Endothelial cell of umbilical vein (primary cell): ENCODE measurements around the gene SEMA5A. TPM values are rescaled to one million over a fixed set of nuclear protein-coding genes. Genes with fewer than 3 reads are reported as not detected.

Experiments used
- BruUV-seq: library from RNA; stranded (reverse); fragments of 400-500 nt; replicated peaks from 2 replicates; lab custom pipeline; 2021; lab: Mats Ljungman, UMichigan
- CTCF ChIA-PET: fragments of 300-600, 350-600 bp; sonication (Branson Sonifier 250); formaldehyde crosslinking; loops from one replicate; lab custom pipeline; 2021; ENCODE audit warnings: antibody characterized with exemption, inconsistent platforms; lab: Charles Lee
- POLR2A ChIA-PET: fragments of 300-600, 350-600 bp; sonication (Branson Sonifier 250); formaldehyde crosslinking; loops from one replicate; lab custom pipeline; 2021; ENCODE audit warnings: antibody characterized with exemption, inconsistent platforms; lab: Charles Lee
- DNase-seq: peaks from one replicate; pipeline ENCODE4 v3.0.0-alpha.2; 2011; ENCODE audit warnings: low read depth, low spot score
- FAIRE-seq: peaks from 2 replicates; lab custom pipeline; 2011; peaks lifted over from hg19 to GRCh38; lab: Jason Lieb, UNC
- H2AFZ ChIP-seq: 2 replicates; pipeline ENCODE4 v1.6.0; 2012; ENCODE audit warnings: low read depth, low read length, control low read depth, inconsistent platforms
- H3K27ac ChIP-seq: 2 replicates; pipeline ENCODE4 v1.5.1; 2011; ENCODE audit warnings: low read depth, mild to moderate bottlenecking, control low read depth, low read length, moderate library complexity; ENCODE audit not compliant: insufficient read depth
- H3K27me3 ChIP-seq, 2 experiments: 2 replicates each; pipeline versions ENCODE4 v1.6.0 to v1.6.1; 2011; ENCODE audit warnings: low read length in 2 of 2, mixed read lengths in 1 of 2; ENCODE audit not compliant: control insufficient read depth in 2 of 2, insufficient read depth in 2 of 2
- H3K36me3 ChIP-seq, 2 experiments: 2 replicates in 1 of 2; 3 replicates in 1 of 2; pipeline ENCODE4 v1.5.1; 2011; ENCODE audit warnings: low read length in 2 of 2, mild to moderate bottlenecking in 1 of 2, moderate library complexity in 1 of 2; ENCODE audit not compliant: control insufficient read depth in 2 of 2, insufficient read depth in 2 of 2; ENCODE audit errors: extremely low read depth in 1 of 2
- H3K4me1 ChIP-seq: 3 replicates; pipeline ENCODE4 v1.5.1; 2011; ENCODE audit warnings: mild to moderate bottlenecking, low read length; ENCODE audit not compliant: control insufficient read depth, insufficient read depth; ENCODE audit errors: extremely low read depth
- H3K4me2 ChIP-seq: 2 replicates; pipeline ENCODE4 v1.6.1; 2011; ENCODE audit warnings: low read length, control low read depth, mixed read lengths; ENCODE audit not compliant: insufficient read depth
- H3K4me3 ChIP-seq, 3 experiments: fragments of 200-600 bp in 1 of 3; sonication (generic), shearing (Covaris generic) in 1 of 3; replicated peaks in 1 of 3; 2 replicates each; pipeline ENCODE4 v1.5.1; 2011 to 2016; ENCODE audit warnings: control low read depth in 3 of 3, low read length in 3 of 3, mild to moderate bottlenecking in 2 of 3, inconsistent platforms in 1 of 3, low read depth in 1 of 3, moderate library complexity in 1 of 3; ENCODE audit not compliant: insufficient read depth in 1 of 3
- H3K79me2 ChIP-seq: 2 replicates; pipeline ENCODE4 v1.6.0; 2012; ENCODE audit warnings: low read length, inconsistent platforms; ENCODE audit not compliant: control insufficient read depth, insufficient read depth
- H3K9ac ChIP-seq: replicated peaks from 2 replicates; pipeline ENCODE3; 2011; ENCODE audit warnings: low read length, control low read depth; ENCODE audit not compliant: insufficient read depth; ENCODE audit errors: extremely low read depth
- H3K9me1 ChIP-seq: replicated peaks from 3 replicates; pipeline ENCODE4 v1.6.0; 2011; ENCODE audit warnings: mild to moderate bottlenecking, low read length; ENCODE audit not compliant: control insufficient read depth, insufficient read depth; ENCODE audit errors: extremely low read depth
- H3K9me3 ChIP-seq: replicated peaks from 2 replicates; pipeline ENCODE4 v1.5.1; 2012; ENCODE audit warnings: low read length, inconsistent platforms; ENCODE audit not compliant: control insufficient read depth, insufficient read depth
- H4K20me1 ChIP-seq: replicated peaks from 2 replicates; pipeline ENCODE3; 2011; ENCODE audit warnings: mild to moderate bottlenecking, low read length; ENCODE audit not compliant: control insufficient read depth, insufficient read depth; ENCODE audit errors: extremely low read depth
- EZH2 ChIP-seq: IDR thresholded peaks from 2 replicates; pipeline ENCODE4 v1.6.1; 2012; ENCODE audit warnings: borderline replicate concordance, low read depth, mild to moderate bottlenecking, moderate library complexity, low read length, inconsistent platforms; ENCODE audit not compliant: severe bottlenecking
- FOS ChIP-seq: IDR thresholded peaks from 2 replicates; pipeline ENCODE4 v1.6.1; 2011; ENCODE audit warnings: mild to moderate bottlenecking, low read length, moderate library complexity, borderline replicate concordance; ENCODE audit not compliant: insufficient read depth
- GATA2 ChIP-seq: IDR thresholded peaks from 2 replicates; pipeline ENCODE4 v1.7.0; 2011; ENCODE audit warnings: low read depth, mild to moderate bottlenecking, moderate library complexity, mixed read lengths, low read length; ENCODE audit not compliant: insufficient read length, insufficient read depth
- JUN ChIP-seq: IDR thresholded peaks from 2 replicates; pipeline ENCODE4 v1.6.1; 2011; ENCODE audit warnings: borderline replicate concordance, low read depth; ENCODE audit not compliant: insufficient read length, insufficient read depth
- MYC ChIP-seq: IDR thresholded peaks from one replicate; pipeline ENCODE4 v1.6.1; 2011; ENCODE audit warnings: mild to moderate bottlenecking, low read depth, low read length
- POLR2A ChIP-seq: IDR thresholded peaks from 2 replicates; pipeline ENCODE4 v1.6.1; 2012; ENCODE audit warnings: low read depth, mild to moderate bottlenecking, control low read depth, low read length
- POLR2AphosphoS5 ChIP-seq: IDR thresholded peaks from 2 replicates; pipeline ENCODE4 v1.6.1; 2012; ENCODE audit warnings: low read depth, mild to moderate bottlenecking, control low read depth, low read length, moderate library complexity; ENCODE audit not compliant: insufficient read depth
- dilution Hi-C: fragments of 300-500 bp; cut with MboI; formaldehyde crosslinking; loops from one replicate; pipeline ENCODE4 v1.15.0; 2019; ENCODE audit warnings: low sequenced_read_pairs; ENCODE audit not compliant: extremely low pct_ligation_motif_present
- intact Hi-C: fragments of 100-400 bp; cut with micrococcal nuclease; formaldehyde crosslinking; loops from one replicate; pipeline ENCODE4 v1.10.0; 2022
- polyA plus RNA-seq, 4 experiments: library from polyadenylated mRNA; depleted of rRNA in 3 of 4; stranded (reverse) in 3 of 4; unstranded in 1 of 4; fragments of >200 nt; gene quantifications; 2 replicates each; pipeline versions ENCODE4 v1.2.1 to v1.2.3, GENCODE V29; 2011 to 2012; ENCODE audit warnings: missing spikeins in 1 of 4
- total RNA-seq: library from RNA; stranded (reverse); gene quantifications from 2 replicates; pipeline ENCODE4 v1.2.3, GENCODE V29; 2021
- TF ChIP-seq, protein P1 (sequence below), 2 donors: IDR thresholded peaks; 1 replicate in 1 of 2; 2 replicates in 1 of 2; pipeline ENCODE4 v1.5.1; 2011; ENCODE audit warnings: low read length in 2 of 2, mild to moderate bottlenecking in 2 of 2, moderate library complexity in 2 of 2, control low read depth in 1 of 2, inconsistent platforms in 1 of 2, low read depth in 1 of 2; ENCODE audit not compliant: insufficient read depth in 1 of 2; ENCODE audit errors: extremely low read depth in 1 of 2
- TF ChIP-seq, protein P2 (sequence below): IDR thresholded peaks from 2 replicates; pipeline ENCODE4 v1.6.1; 2011; ENCODE audit not compliant: insufficient read depth, insufficient read length

The SEMA5A gene
- total and polyA plus RNA-seq, 2 donors (not counting 3 experiments of a cell fraction or from before 2014, with no cell fraction given) = 0.04 to 0.06 TPM

DNA sequence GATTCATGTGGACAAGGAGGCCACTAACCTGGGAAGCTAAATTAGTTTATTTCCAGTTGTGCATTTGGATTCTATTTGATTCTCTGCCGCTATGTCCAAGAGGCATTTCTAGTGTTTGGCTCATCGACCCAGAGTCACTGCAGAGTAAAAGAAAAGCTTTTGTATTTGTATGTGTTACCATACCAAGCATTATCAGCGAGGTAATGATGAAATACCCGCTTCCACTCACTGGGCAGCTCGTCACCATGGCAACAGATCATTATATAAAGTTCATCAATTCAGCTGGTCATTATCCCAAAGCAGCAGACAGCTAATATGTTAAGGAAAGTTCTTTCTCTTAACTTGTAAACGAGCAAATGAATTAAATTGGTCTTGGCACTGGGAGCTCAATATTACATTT, 380.3 kb downstream of the SEMA5A start:
- intact Hi-C loops = no loop called here
- Histone ChIP-seq H2AFZ (no peak overlapping the region), H3K79me2 (no peaks in the 10 kb centered on the region), H3K9ac (no peak overlapping the region), H3K27me3 (no peaks in the 10 kb centered on the region), H3K4me3 (no peak overlapping the region), H3K4me1 (no peaks in the 10 kb centered on the region), H3K9me3 (no peaks in the 10 kb centered on the region), H3K27ac (no peak overlapping the region), H4K20me1 (no peaks in the 10 kb centered on the region), H3K9me1 (no peaks in the 10 kb centered on the region), H3K36me3 (no peaks in the 10 kb centered on the region), H3K4me2 (no peak overlapping the region)
- TF ChIP-seq, protein P1, sequence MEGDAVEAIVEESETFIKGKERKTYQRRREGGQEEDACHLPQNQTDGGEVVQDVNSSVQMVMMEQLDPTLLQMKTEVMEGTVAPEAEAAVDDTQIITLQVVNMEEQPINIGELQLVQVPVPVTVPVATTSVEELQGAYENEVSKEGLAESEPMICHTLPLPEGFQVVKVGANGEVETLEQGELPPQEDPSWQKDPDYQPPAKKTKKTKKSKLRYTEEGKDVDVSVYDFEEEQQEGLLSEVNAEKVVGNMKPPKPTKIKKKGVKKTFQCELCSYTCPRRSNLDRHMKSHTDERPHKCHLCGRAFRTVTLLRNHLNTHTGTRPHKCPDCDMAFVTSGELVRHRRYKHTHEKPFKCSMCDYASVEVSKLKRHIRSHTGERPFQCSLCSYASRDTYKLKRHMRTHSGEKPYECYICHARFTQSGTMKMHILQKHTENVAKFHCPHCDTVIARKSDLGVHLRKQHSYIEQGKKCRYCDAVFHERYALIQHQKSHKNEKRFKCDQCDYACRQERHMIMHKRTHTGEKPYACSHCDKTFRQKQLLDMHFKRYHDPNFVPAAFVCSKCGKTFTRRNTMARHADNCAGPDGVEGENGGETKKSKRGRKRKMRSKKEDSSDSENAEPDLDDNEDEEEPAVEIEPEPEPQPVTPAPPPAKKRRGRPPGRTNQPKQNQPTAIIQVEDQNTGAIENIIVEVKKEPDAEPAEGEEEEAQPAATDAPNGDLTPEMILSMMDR (IDR thresholded peaks at IDR 0.05; ENCODE audit: extremely low read depth in 1 of 2, insufficient read depth in 1 of 2, low read depth in 1 of 2, low read length in 2 of 2) = no peak
- TF ChIP-seq JUN (no peak), POLR2A (no peak), EZH2 (no peak), POLR2AphosphoS5 (no peak), FOS (no peak), GATA2 (no peak), MYC (no peak)
- TF ChIP-seq, protein P2, sequence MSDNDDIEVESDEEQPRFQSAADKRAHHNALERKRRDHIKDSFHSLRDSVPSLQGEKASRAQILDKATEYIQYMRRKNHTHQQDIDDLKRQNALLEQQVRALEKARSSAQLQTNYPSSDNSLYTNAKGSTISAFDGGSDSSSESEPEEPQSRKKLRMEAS = no peak
- CTCF ChIA-PET = no interaction called here
- POLR2A ChIA-PET = no interaction called here
- no peak for FAIRE-seq
- BruUV-seq = no TSS peak
- dilution Hi-C loops = no loop called here
- no peak for DNase-seq
